HEK293 (cell line): ENCODE results near the gene NOL3.

Source experiments
- CTCF ChIP-seq: fragments of 450-650 bp; formaldehyde crosslinking; IDR thresholded peaks from 2 replicates; pipeline ENCODE4 v1.5.1; 2016; ENCODE audit warnings: missing biosample characterization, missing genetic modification characterization
- EGR2 ChIP-seq: fragments of 450-650 bp; formaldehyde crosslinking; IDR thresholded peaks from 2 replicates; pipeline ENCODE4 v1.5.1; 2016; ENCODE audit warnings: low read depth, missing biosample characterization, missing genetic modification characterization
- HIC1 ChIP-seq: fragments of 450-650 bp; formaldehyde crosslinking; IDR thresholded peaks from 2 replicates; pipeline ENCODE4 v1.5.1; 2016; ENCODE audit warnings: missing biosample characterization, missing genetic modification characterization
- KLF10 ChIP-seq: fragments of 450-650 bp; IDR thresholded peaks from 2 replicates; pipeline ENCODE4 v1.5.1; 2018; ENCODE audit warnings: missing biosample characterization, mild to moderate bottlenecking, missing genetic modification characterization
- KLF9 ChIP-seq: fragments of 450-650 bp; formaldehyde crosslinking; IDR thresholded peaks from 2 replicates; pipeline ENCODE4 v1.5.1; 2016; ENCODE audit warnings: missing biosample characterization, missing genetic modification characterization, low read depth
- PRDM1 ChIP-seq: fragments of 450-650 bp; formaldehyde crosslinking; IDR thresholded peaks from 2 replicates; pipeline ENCODE4; 2016; ENCODE audit warnings: missing biosample characterization, missing genetic modification characterization
- PRDM10 ChIP-seq: fragments of 450-650 bp; formaldehyde crosslinking; IDR thresholded peaks from 2 replicates; pipeline ENCODE4 v1.5.1; 2016; ENCODE audit warnings: missing biosample characterization, missing genetic modification characterization
- PRDM6 ChIP-seq: fragments of 450-650 bp; formaldehyde crosslinking; IDR thresholded peaks from 2 replicates; pipeline ENCODE4 v1.5.1; 2017; ENCODE audit warnings: missing biosample characterization, missing genetic modification characterization
- SCRT2 ChIP-seq: fragments of 450-650 bp; formaldehyde crosslinking; IDR thresholded peaks from 2 replicates; pipeline ENCODE4 v1.5.1; 2016; ENCODE audit warnings: missing biosample characterization, missing genetic modification characterization
- TRIM28 ChIP-seq: IDR thresholded peaks from 2 replicates; pipeline ENCODE4 v1.6.1; 2011; ENCODE audit warnings: low read length, control low read depth, borderline replicate concordance
- ZBTB1 ChIP-seq: fragments of 450-650 bp; formaldehyde crosslinking; IDR thresholded peaks from 2 replicates; pipeline ENCODE4 v1.5.1; 2016; ENCODE audit warnings: missing biosample characterization, missing genetic modification characterization
- ZBTB17 ChIP-seq: fragments of 450-650 bp; formaldehyde crosslinking; IDR thresholded peaks from 2 replicates; pipeline ENCODE4 v1.5.1; 2016; ENCODE audit warnings: missing biosample characterization, missing genetic modification characterization
- ZBTB20 ChIP-seq: fragments of 450-650 bp; formaldehyde crosslinking; IDR thresholded peaks from 2 replicates; pipeline ENCODE4 v1.5.1; 2016; ENCODE audit warnings: missing biosample characterization, missing genetic modification characterization
- ZBTB8A ChIP-seq: fragments of 450-650 bp; formaldehyde crosslinking; IDR thresholded peaks from 2 replicates; pipeline ENCODE4 v1.5.1; 2016; ENCODE audit warnings: missing biosample characterization, missing genetic modification characterization
- ZFP37 ChIP-seq: fragments of 450-650 bp; formaldehyde crosslinking; IDR thresholded peaks from 2 replicates; pipeline ENCODE4 v1.5.1; 2016; ENCODE audit warnings: missing biosample characterization, missing genetic modification characterization
- ZIC2 ChIP-seq: fragments of 450-650 bp; formaldehyde crosslinking; IDR thresholded peaks from 2 replicates; pipeline ENCODE4 v1.5.1; 2016; ENCODE audit warnings: missing biosample characterization, missing genetic modification characterization
- ZNF121 ChIP-seq: fragments of 450-650 bp; formaldehyde crosslinking; IDR thresholded peaks from 2 replicates; pipeline ENCODE4 v1.5.1; 2016; ENCODE audit warnings: missing biosample characterization, missing genetic modification characterization
- ZNF2 ChIP-seq: fragments of 450-650 bp; formaldehyde crosslinking; IDR thresholded peaks from 2 replicates; pipeline ENCODE4 v1.5.1; 2016; ENCODE audit warnings: missing biosample characterization, missing genetic modification characterization
- ZNF221 ChIP-seq: fragments of 450-650 bp; formaldehyde crosslinking; IDR thresholded peaks from 2 replicates; pipeline ENCODE4 v1.5.1; 2017; ENCODE audit warnings: missing biosample characterization, missing genetic modification characterization, borderline replicate concordance
- ZNF335 ChIP-seq: fragments of 450-650 bp; formaldehyde crosslinking; conservative IDR thresholded peaks from 2 replicates; pipeline ENCODE4 v1.5.1; 2016; ENCODE audit warnings: missing biosample characterization, missing genetic modification characterization
- ZNF341 ChIP-seq: fragments of 450-650 bp; formaldehyde crosslinking; IDR thresholded peaks from 2 replicates; pipeline ENCODE4; 2016; ENCODE audit warnings: low read depth, missing biosample characterization, missing genetic modification characterization
- ZNF37A ChIP-seq: fragments of 450-650 bp; IDR thresholded peaks from 2 replicates; pipeline ENCODE4 v1.5.1; 2018; ENCODE audit warnings: missing biosample characterization, missing genetic modification characterization
- ZNF433 ChIP-seq: fragments of 450-650 bp; formaldehyde crosslinking; IDR thresholded peaks from 2 replicates; pipeline ENCODE4 v1.5.1; 2016; ENCODE audit warnings: missing biosample characterization, missing genetic modification characterization, low read depth
- ZNF449 ChIP-seq: fragments of 450-650 bp; formaldehyde crosslinking; IDR thresholded peaks from 2 replicates; pipeline ENCODE4 v1.5.1; 2017; ENCODE audit warnings: missing biosample characterization, mild to moderate bottlenecking, missing genetic modification characterization, moderate library complexity
- ZNF549 ChIP-seq: fragments of 450-650 bp; IDR thresholded peaks from 2 replicates; pipeline ENCODE4 v1.5.1; 2018; ENCODE audit warnings: missing biosample characterization, missing genetic modification characterization, mild to moderate bottlenecking, inconsistent platforms, moderate library complexity
- ZNF600 ChIP-seq: fragments of 450-650 bp; formaldehyde crosslinking; IDR thresholded peaks from 2 replicates; pipeline ENCODE4 v1.5.1; 2016; ENCODE audit warnings: missing biosample characterization, missing genetic modification characterization
- ZNF670 ChIP-seq: fragments of 450-650 bp; formaldehyde crosslinking; IDR thresholded peaks from 2 replicates; pipeline ENCODE4 v1.5.1; 2016; ENCODE audit warnings: missing biosample characterization, missing genetic modification characterization, low read depth
- ZNF701 ChIP-seq: fragments of 450-650 bp; formaldehyde crosslinking; IDR thresholded peaks from 2 replicates; pipeline ENCODE4 v1.5.1; 2016; ENCODE audit warnings: missing biosample characterization, missing genetic modification characterization
- ZNF843 ChIP-seq: fragments of 450-650 bp; formaldehyde crosslinking; IDR thresholded peaks from 2 replicates; pipeline ENCODE4 v1.5.1; 2016; ENCODE audit warnings: missing biosample characterization, missing genetic modification characterization
- ZSCAN16 ChIP-seq: fragments of 450-650 bp; formaldehyde crosslinking; IDR thresholded peaks from 2 replicates; pipeline ENCODE4 v1.5.1; 2016; ENCODE audit warnings: missing biosample characterization, missing genetic modification characterization

NOL3 gene

GRCh38 chr16:67173808-67174705, 3.7 kb downstream of the NOL3 start (continued):
- TF ChIP-seq ZNF701 (tag by site-specific recombination) = no peak
- peak; percentile 56 for TF ChIP-seq ZNF843 (tag by site-specific recombination)
- no peak for TF ChIP-seq ZNF221 (tag by site-specific recombination)
- TF ChIP-seq KLF9 = peak; percentile 34; the same call in 1 of the 2 replicates
- peak; percentile 83 for TF ChIP-seq ZNF549 (tag by site-specific recombination)
- peak; percentile 78 for TF ChIP-seq ZNF600 (tag by site-specific recombination)
- peak; percentile 52 for TF ChIP-seq ZNF341 (tag by site-specific recombination)
- TF ChIP-seq ZIC2 (tag by site-specific recombination) = peak; percentile 84
- no peak for TF ChIP-seq ZNF37A (tag by site-specific recombination)
- peak; percentile 100 for TF ChIP-seq ZBTB20
- TF ChIP-seq ZNF449 (tag by site-specific recombination) = peak; percentile 88
- TF ChIP-seq ZBTB1 (tag by site-specific recombination) = no peak
- TF ChIP-seq ZNF335 (tag by site-specific recombination) = peak; percentile 100
- TF ChIP-seq HIC1 = 0 out of 2 replicates have a peak, but pooled peaks have one; percentile 36
- TF ChIP-seq ZNF121 (tag by site-specific recombination) = peak; percentile 94
- peak; percentile 91 for TF ChIP-seq ZBTB17 (tag by site-specific recombination)
- no peak for TF ChIP-seq PRDM1 (tag by site-specific recombination)
- no peak for TF ChIP-seq PRDM6
- peak; percentile 39; the same call in 1 of the 2 replicates for TF ChIP-seq EGR2 (tag by site-specific recombination)
- peak; percentile 88 for TF ChIP-seq CTCF (tag by site-specific recombination)
- no peak; the same call in 1 of the 2 replicates for TF ChIP-seq ZFP37 (tag by site-specific recombination)
- no peak for TF ChIP-seq TRIM28
- no peak for TF ChIP-seq ZNF433
- TF ChIP-seq ZSCAN16 = no peak
- no peak for TF ChIP-seq ZNF670 (tag by site-specific recombination)
- TF ChIP-seq SCRT2 = 0 out of 2 replicates have a peak, but pooled peaks have one; percentile 11
- TF ChIP-seq ZNF2 (tag by site-specific recombination) = 0 out of 2 replicates have a peak, but pooled peaks have one; percentile 44
- TF ChIP-seq PRDM10 = peak; percentile 41; the same call in 1 of the 2 replicates
- peak; percentile 81 for TF ChIP-seq ZBTB8A
- TF ChIP-seq KLF10 = no peak
